G401.6 (cell line): ENCODE data around the gene BAG3.
"Not testable (repeated sequence)": the region's sequence is repeated elsewhere in the genome, so short reads cannot be mapped to it uniquely, and the experiment has no call there.

ENCODE experiments used
- FAIRE-seq: peaks from 2 replicates; lab custom pipeline; 2012; peaks lifted over from hg19 to GRCh38; lab: Jason Lieb, UNC

BAG3 gene

DNA sequence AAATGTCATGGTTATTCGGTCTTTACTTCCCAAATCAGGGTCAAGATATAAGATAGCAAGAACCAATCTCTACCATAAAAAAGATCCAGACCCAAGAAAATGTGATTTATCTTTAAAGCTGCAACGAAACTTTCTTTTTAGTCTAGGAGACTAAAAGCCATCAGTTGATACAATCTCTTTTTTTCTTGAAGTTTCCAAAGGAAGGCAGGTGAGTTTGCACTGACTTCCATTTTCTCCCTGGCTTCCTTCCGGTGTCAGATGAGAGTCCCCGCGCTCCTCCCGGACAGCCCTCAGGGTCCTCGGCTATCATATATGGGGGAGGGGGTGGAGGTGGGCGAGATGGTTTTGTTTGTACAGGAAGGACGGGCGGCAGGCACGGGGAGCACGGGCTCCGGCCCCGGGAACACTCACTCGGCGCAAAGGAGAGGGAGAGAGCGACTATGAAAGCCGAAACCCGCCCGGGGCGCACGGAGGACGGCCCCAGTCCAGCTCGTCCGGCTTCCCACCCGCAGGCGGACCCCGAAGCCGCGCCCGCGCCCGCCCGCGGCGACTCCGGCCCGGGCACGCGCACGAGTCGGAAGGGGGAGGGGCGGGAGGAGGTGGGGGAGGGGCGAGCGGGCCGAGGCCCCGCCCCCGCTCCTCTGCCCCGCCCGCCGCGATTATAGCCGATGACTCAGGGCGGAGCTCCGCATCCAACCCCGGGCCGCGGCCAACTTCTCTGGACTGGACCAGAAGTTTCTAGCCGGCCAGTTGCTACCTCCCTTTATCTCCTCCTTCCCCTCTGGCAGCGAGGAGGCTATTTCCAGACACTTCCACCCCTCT, at the start of gene BAG3:
Gene BAG3 (plus strand): TSS at position 689 of the 822 bp plus-strand sequence. CDS start 296 bp downstream, outside the sequence.
- FAIRE-seq: no peak

DNA sequence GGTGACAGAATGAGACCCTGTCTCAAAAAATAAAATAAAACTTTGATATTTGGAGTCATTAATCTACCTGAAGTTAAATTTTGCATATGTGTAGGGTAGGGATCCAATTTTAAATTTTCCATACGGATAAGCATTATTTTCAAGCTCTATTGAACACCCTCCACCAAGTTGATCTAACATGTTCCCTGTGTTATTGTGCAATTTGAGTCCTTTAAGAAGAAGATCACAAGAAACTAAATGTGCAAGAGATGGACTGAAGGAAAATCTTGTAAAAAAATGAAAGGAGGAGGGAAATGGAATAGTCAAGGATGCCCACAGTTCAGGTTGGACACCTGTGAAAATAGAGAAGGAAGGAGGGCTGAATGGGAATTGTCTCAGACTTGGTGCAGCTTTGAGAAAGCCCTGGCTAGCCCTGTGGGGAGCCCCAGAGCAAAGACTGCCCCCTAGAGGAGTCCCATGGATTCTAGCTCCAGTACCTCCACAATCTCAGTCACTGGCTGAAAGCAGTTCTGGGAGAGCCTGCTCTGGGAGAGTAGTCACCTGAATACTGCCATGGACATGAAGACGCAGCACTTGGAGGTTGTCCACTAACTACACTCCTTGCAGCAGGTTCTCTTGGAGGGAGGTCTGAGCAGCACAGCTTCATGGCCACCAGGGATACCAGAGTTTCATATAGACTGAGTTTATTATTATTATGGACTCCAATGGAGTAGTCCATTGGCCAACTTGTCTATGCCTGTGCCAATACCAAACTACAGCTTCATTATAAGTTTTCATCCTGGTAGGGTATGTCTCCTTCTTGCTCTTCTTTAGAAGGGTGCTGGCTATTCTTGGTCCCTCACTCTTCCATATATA, 48.7 kb upstream of the BAG3 start:
- no peak for FAIRE-seq

- FAIRE-seq: no peak
These were observed 46.7 kb upstream of the BAG3 start for GRCh38 chr10:119604468-119604867.

GRCh38 chr10:119608316-119609155, 42.6 kb upstream of the BAG3 start:
- FAIRE-seq: peak; percentile 28

DNA sequence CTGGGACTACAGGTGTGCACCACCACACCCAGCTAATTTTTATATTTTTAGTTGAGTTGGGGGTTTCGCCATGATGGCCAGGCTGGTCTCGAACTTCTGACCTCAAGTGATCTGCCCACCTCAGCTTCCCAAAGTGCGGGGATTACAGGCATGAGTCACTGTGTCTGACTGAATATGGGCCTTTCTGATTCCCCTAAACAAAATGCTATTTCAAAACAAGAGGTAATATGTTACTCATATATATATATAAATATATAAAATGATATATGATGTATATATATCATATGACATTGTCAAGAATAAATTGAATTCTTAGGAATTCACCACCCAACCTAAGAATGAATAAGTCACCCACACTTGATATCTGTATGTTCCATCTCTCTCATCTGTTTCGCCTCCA, 41.7 kb upstream of the BAG3 start:
- no peak for FAIRE-seq

- no peak for FAIRE-seq
These were observed 39.7 kb upstream of the BAG3 start for GRCh38 chr10:119611433-119611832.

GRCh38 chr10:119613741-119614140, 37.4 kb upstream of the BAG3 start:
- no peak for FAIRE-seq

DNA sequence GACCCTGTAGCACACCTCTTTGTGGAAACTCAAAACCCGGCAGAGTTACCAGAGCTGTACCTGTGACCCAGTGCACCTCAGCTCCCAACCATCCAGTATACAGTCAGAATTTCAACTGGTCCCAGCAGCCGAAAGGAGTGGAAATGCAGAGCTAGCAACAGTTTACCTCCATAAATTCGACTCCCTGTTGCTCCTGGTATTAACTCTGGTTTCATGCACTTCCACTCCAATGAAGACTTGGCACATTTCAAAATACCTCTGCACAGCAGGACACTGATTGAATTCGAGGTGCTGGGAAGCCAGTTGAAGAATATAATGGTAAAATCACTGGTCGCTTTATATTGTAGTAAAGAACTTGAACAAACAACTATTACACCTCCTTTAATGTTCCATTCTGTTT, 36.5 kb upstream of the BAG3 start:
- FAIRE-seq: no peak

GRCh38 chr10:119616882-119617570, 34.2 kb upstream of the BAG3 start:
- FAIRE-seq: no peak

DNA sequence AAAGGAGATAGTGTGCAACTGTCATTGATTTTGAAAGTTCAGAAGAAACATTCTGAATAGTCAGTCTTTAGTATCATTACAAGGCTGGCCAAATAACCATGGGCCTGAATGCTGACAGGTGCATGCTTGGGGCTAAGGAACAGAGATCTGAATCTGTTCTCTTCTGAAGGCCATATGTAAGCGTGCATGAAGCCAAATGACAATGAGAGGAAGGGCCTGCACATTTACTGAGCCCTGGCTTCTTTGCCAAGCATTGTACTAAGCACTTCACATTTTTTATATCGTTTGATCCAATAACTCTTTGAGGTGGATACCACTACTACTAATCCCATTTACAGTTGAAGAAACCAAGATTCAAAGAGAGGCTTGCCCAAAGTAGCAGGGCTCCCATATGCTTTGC, 32.0 kb upstream of the BAG3 start:
- FAIRE-seq: no peak

DNA sequence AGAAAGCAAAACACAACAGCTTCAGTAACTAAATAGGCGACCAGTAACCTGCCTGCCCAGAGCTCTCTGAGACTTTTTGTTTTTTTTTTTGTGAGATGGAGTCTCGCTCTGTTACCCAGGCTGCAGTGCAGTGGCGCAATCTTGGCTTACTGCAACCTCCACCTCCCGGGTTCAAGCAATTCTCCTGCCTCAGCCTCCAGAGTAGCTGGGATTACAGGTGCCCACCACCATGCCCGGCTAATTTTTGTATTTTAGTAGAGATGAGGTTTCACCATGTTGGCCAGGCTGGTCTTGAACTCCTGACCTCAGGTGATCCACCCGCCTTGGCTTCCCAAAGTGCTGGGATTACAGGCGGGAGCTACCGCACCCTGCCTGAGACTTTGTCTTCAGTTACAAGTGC, 31.4 kb upstream of the BAG3 start:
- FAIRE-seq: not testable (repeated sequence)

DNA sequence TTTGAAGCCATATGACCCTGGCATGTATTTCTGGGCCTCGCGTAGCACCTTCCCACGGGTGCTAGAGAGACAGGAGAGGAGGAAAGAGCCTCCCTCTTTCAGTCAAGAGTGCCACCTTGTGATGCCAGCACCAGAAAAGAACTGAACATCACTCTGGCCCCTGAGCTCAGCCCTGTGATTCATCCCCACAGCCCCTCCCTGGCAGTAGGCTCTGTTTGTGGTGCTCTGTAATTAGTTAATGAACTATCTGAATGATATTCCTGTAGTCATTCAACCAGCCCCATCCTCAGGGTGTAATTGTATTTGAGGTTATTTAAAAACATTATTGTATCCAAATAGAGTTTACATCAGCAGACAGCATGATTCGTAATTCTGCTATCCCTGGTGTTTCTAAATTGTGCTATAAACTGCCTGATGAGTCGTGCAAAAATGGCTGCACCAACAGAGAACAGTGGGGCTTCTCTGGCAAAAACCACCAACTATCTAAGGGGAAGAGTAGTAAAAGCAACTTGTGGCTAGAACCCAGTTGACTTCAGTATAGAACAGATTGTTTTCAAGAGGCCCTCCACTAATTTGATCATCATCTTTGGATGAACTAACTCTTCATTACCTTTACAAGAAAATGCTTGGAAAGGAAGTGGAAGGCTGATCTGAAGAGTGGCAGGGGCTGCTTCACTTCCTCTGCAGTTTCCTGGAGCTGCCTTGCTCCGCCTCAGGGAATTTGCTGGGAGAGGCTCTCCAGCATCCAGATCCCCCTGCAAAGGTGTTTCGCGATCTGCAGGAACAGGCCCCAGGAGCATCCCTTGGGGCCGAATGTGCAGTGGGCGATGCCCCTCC, 30.7 kb upstream of the BAG3 start:
- FAIRE-seq: peak; percentile 11

DNA sequence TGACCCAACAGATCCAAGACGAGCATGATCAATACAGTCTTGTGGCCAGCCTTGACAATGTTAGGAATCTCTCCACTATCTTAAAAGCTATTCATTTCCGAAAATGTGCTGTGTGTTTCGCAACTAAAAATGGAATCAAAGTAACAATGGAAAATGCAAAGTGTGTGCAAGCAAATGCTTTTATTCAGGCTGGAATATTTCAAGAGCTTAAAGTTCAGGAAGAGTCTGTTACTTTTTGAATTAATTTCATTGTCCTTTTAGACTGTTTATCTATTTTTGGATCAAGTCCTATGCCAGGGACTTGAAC, 30.1 kb upstream of the BAG3 start:
- no peak for FAIRE-seq

- peak; percentile 91 for FAIRE-seq
These were observed 25.5 kb upstream of the BAG3 start for GRCh38 chr10:119625570-119626280.

- no peak for FAIRE-seq
These were observed 20.9 kb upstream of the BAG3 start for GRCh38 chr10:119630300-119630699.

- FAIRE-seq: no peak
These were observed 17.5 kb upstream of the BAG3 start for GRCh38 chr10:119633538-119634218.

GRCh38 chr10:119634219-119634544, 17.0 kb upstream of the BAG3 start:
- FAIRE-seq: no peak

DNA sequence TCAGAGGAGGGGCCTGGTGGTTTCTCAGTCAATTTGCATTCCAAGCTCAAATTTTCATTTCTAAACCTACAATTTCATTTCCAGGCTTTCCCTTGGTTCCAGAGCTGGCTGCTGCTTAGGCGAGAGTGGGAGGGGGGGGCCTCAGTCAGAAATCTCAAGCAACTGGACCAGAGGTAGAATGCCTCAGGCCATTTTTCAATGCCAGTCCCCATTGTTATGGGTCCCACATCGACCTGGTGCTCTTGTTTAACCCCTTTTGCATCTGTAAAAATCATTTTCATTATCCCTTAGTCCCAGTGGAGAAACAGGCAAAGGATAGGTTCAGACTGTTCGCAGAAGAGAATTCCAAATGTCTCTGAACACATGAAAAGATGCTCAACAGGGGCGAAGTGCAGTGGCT, 13.5 kb upstream of the BAG3 start:
- no peak for FAIRE-seq

DNA sequence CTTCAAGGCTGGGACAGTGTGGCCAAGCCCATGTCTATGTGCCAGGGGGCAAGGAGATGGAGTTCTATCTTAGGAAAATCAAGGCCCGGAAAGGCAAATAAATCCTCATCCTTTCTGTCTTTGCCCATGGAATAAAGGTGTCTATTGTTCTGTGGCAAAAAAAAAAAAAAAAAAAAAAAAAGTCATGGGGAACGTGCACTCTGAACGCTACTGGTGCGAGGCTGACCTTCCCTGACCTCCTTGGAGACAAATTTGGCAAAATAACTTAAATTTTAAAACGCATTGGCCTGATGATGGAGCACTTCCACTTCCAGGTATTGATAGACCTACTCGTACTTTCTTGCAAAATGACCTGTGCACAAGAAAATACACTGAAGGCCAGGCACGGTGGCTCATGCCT, 12.2 kb upstream of the BAG3 start:
- FAIRE-seq: no peak

- FAIRE-seq: no peak
These were observed 10.8 kb upstream of the BAG3 start for GRCh38 chr10:119640384-119640783.
